Panc1 (cell line): ENCODE results near the gene TOB1. TPM values are rescaled to one million over a fixed set of nuclear protein-coding genes. Genes with fewer than 3 reads are reported as not detected.

ENCODE experiments used
- ATAC-seq: fragments of 200-7000 bp; cut with Tn5 transposase; 2 replicates; pipeline ENCODE4 v1.9.1; 2020; ENCODE audit warnings: mild to moderate bottlenecking, moderate library complexity
- BruUV-seq: library from RNA; stranded (reverse); fragments of 400-500 nt; replicated peaks from 2 replicates; lab custom pipeline; 2021; lab: Mats Ljungman, UMichigan
- CTCF ChIA-PET: fragments of 300-600 bp; sonication (Branson Sonifier 250); formaldehyde crosslinking; loops from one replicate; lab custom pipeline; 2022; ENCODE audit warnings: antibody characterized with exemption; lab: Charles Lee
- POLR2A ChIA-PET: fragments of 300-600 bp; sonication (Branson Sonifier 250); formaldehyde crosslinking; loops from one replicate; lab custom pipeline; 2022; ENCODE audit warnings: antibody characterized with exemption; lab: Charles Lee
- DNase-seq: peaks from one replicate; pipeline ENCODE4 v3.0.0-alpha.2; 2010; ENCODE audit warnings: low read depth, low spot score
- H3K27ac ChIP-seq: 2 replicates; pipeline ENCODE4 v1.5.1; 2011; ENCODE audit warnings: mild to moderate bottlenecking, low read length, inconsistent platforms
- H3K27me3 ChIP-seq: fragments of 200-500 bp; sonication (Bioruptor generic); 2 replicates; pipeline ENCODE4 v1.6.0; 2014; ENCODE audit warnings: low read length, inconsistent platforms; ENCODE audit not compliant: control insufficient read depth, insufficient read depth
- H3K36me3 ChIP-seq: fragments of 200-500 bp; sonication (Bioruptor generic); 2 replicates; pipeline ENCODE4 v1.5.1; 2014; ENCODE audit warnings: inconsistent platforms, mild to moderate bottlenecking, low read length, moderate library complexity; ENCODE audit not compliant: control insufficient read depth, insufficient read depth
- H3K4me1 ChIP-seq: 2 replicates; pipeline ENCODE4 v1.5.1; 2011; ENCODE audit warnings: inconsistent platforms, mild to moderate bottlenecking, low read length, moderate library complexity; ENCODE audit not compliant: control insufficient read depth, insufficient read depth
- H3K4me3 ChIP-seq, 2 experiments: 2 replicates each; pipeline ENCODE4 v1.5.1; 2011 to 2012; ENCODE audit warnings: low read depth in 2 of 2, low read length in 2 of 2, mild to moderate bottlenecking in 2 of 2, inconsistent platforms in 1 of 2, moderate library complexity in 1 of 2
- H3K9me3 ChIP-seq: fragments of 200-500 bp; sonication (Bioruptor generic); 2 replicates; pipeline ENCODE4 v1.5.1; 2014; ENCODE audit warnings: low read depth, mild to moderate bottlenecking, inconsistent platforms, low read length, moderate library complexity; ENCODE audit not compliant: control insufficient read depth, insufficient read depth
- CTCF ChIP-seq: fragments of 450-650 bp; IDR thresholded peaks from 2 replicates; pipeline ENCODE4 v1.5.1; 2017; ENCODE audit warnings: mild to moderate bottlenecking
- POLR2AphosphoS5 ChIP-seq: IDR thresholded peaks from 2 replicates; pipeline ENCODE4 v1.6.1; 2012; ENCODE audit warnings: mild to moderate bottlenecking, low read depth, low read length, moderate library complexity
- REST ChIP-seq, 2 experiments: IDR thresholded peaks; 2 replicates each; pipeline ENCODE4 v1.6.1; 2011 to 2012; ENCODE audit warnings: low read depth in 2 of 2, control low read depth in 1 of 2, low read length in 1 of 2, mild to moderate bottlenecking in 1 of 2, moderate library complexity in 1 of 2; ENCODE audit not compliant: insufficient read depth in 1 of 2
- SIN3A ChIP-seq: IDR thresholded peaks from 2 replicates; pipeline ENCODE4 v1.6.1; 2012; ENCODE audit warnings: low read depth, mild to moderate bottlenecking, low read length, moderate library complexity, borderline replicate concordance; ENCODE audit not compliant: insufficient read depth
- TCF7L2 ChIP-seq: IDR thresholded peaks from 2 replicates; pipeline ENCODE4 v1.6.1; 2011; ENCODE audit warnings: mild to moderate bottlenecking, low read depth, low read length, inconsistent platforms
- in situ Hi-C: cut with HindIII; loops from 2 replicates; pipeline ENCODE4 v1.10.0; 2016; ENCODE audit warnings: low sequenced_read_pairs, low pct_unique_long_range_greater_than_20kb
- intact Hi-C: fragments of 100-400 bp; cut with micrococcal nuclease; formaldehyde crosslinking; loops from one replicate; pipeline ENCODE4 v1.10.0; 2022; ENCODE audit not compliant: unreplicated experiment
- total RNA-seq: library from RNA; stranded (reverse); gene quantifications from one replicate; pipeline ENCODE4 v1.2.1, GENCODE V29; 2021; ENCODE audit not compliant: unreplicated experiment

The TOB1 gene
- total RNA-seq, 1 experiment from 2014 or later: 117 TPM

DNA sequence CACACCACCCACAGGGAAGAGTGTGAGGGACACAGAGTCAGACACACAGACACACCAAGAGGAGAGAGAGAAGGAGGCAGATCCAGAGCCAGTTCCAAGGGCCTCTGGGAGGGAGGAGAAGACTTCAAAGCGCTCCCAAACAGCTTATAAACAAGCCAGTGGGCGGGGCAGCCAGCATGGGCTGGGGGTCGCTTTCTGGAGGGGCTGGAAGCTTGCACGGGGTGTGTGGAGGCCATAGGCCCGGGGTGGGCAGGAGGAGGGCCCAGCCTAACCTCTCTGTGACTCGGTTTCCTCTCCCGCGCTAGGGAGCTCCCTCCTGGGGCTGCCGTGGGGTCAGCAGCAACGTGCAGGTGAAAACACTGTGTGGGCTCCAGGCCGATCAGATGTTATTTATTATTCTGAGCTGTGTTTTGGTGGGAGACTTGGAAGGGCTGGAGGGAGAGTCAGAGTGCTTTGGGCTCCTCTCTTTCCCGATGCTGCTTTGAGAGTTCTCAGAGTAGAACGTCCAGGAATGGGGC, 33.2 kb downstream of the TOB1 start:
- no TSS peak for BruUV-seq
- ChIA-PET POLR2A (no interaction called here), CTCF (no interaction called here)
- ATAC-seq: no peak
- Histone ChIP-seq H3K27ac (no peak overlapping the region), H3K4me1 (no peaks in the 10 kb centered on the region), H3K27me3 (no peaks in the 10 kb centered on the region), H3K9me3 (no peaks in the 10 kb centered on the region), H3K36me3 (no peaks in the 10 kb centered on the region), H3K4me3 (no peak overlapping the region)
- no peak for DNase-seq
- in situ Hi-C loops (no loop called here), intact Hi-C loops (no loop called here)
- TF ChIP-seq CTCF (no peak), POLR2AphosphoS5 (no peak), SIN3A (no peak), TCF7L2 (no peak), REST (IDR thresholded peaks at IDR 0.05; ENCODE audit: insufficient read depth in 1 of 2, low read depth in 2 of 2, low read length in 1 of 2) (no peak)

- intact Hi-C loops (no loop called here), in situ Hi-C loops (no loop called here)
- TF ChIP-seq SIN3A: no peak
- TF ChIP-seq REST (IDR thresholded peaks at IDR 0.05; ENCODE audit: insufficient read depth in 1 of 2, low read depth in 2 of 2, low read length in 1 of 2): no peak
- no peak for TF ChIP-seq POLR2AphosphoS5
- TF ChIP-seq TCF7L2: no peak
- TF ChIP-seq CTCF: no peak
- POLR2A ChIA-PET: interaction anchor here (0.8 kb wide), 1 partner anchor 14 kb away, joined by 4 read pairs; no protein-coding TSS in a partner anchor
- Histone ChIP-seq H3K4me1 (no peaks in the 10 kb centered on the region), H3K27ac (no peak overlapping the region), H3K36me3 (no peaks in the 10 kb centered on the region), H3K4me3 (no peak overlapping the region), H3K27me3 (no peaks in the 10 kb centered on the region), H3K9me3 (no peaks in the 10 kb centered on the region)
- ATAC-seq (no peak), DNase-seq (no peak)
- CTCF ChIA-PET: interaction anchor here (0.6 kb wide), 1 partner anchor 55 kb away, joined by 3 read pairs; no protein-coding TSS in a partner anchor
- no TSS peak for BruUV-seq
Measured at GRCh38 chr17:50832267-50832863, 33.8 kb downstream of the TOB1 start.
